Activated CD4-positive, alpha-beta T cell treated with anti-CD3 and anti-CD28 coated beads, Interleukin-2, amount 10 ng/mL, durations not matched to agents 7 days and 5 days (primary cell): ENCODE data around the gene ERC2. TPM values are rescaled to one million over a fixed set of nuclear protein-coding genes. Genes with fewer than 3 reads are reported as not detected.

Experiments
- CTCF ChIA-PET: fragments of 350-600 bp; sonication (Branson Sonifier 250); formaldehyde crosslinking; loops from one replicate; lab custom pipeline; 2021; ENCODE audit warnings: antibody characterized with exemption; lab: Charles Lee
- POLR2A ChIA-PET: fragments of 350-600 bp; sonication (Branson Sonifier 250); formaldehyde crosslinking; loops from one replicate; lab custom pipeline; 2021; ENCODE audit warnings: antibody characterized with exemption; lab: Charles Lee
- DNase-seq: peaks from one replicate; pipeline ENCODE4 v3.0.0-alpha.2; 2020
- H3K27ac Mint-ChIP-seq: one replicate; pipeline ENCODE4 v1.8.0; 2021; ENCODE audit warnings: mild to moderate bottlenecking, moderate library complexity, mixed read lengths
- H3K27me3 Mint-ChIP-seq: one replicate; pipeline ENCODE4 v1.8.0; 2021; ENCODE audit warnings: mixed read lengths
- H3K36me3 Mint-ChIP-seq: one replicate; pipeline ENCODE4 v1.8.0; 2021; ENCODE audit warnings: low read depth, mixed read lengths
- H3K4me1 Mint-ChIP-seq: one replicate; pipeline ENCODE4 v1.8.0; 2021; ENCODE audit warnings: mixed read lengths
- H3K4me3 Mint-ChIP-seq: one replicate; pipeline ENCODE4 v1.8.0; 2021; ENCODE audit warnings: mild to moderate bottlenecking, moderate library complexity, mixed read lengths
- H3K9me3 Mint-ChIP-seq: one replicate; pipeline ENCODE4 v1.8.0; 2021; ENCODE audit warnings: mixed read lengths
- total RNA-seq, 2 experiments: library from RNA; stranded (reverse); gene quantifications; one replicate each; pipeline ENCODE4 v1.2.3, GENCODE V29; 2021

Gene ERC2
- total RNA-seq, 2 experiments from 2014 or later, result not detected

DNA sequence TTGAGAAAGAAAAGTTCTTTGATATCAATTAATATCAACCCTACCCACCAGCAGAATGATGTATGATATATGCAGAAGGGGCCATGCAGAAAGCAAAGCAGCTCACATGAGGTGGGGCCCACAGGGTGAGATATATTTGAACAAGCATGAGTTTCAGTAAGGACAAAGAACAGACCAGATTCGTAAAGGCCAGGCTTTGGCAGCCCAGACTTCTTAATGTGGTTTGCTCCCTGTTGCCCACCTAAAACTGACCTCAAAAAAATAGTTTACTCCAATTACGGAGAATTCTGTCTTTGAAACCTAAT is 725.5 kb downstream of the ERC2 start:
- CTCF ChIA-PET, result no interaction called here
- POLR2A ChIA-PET, result no interaction called here
- H3K9me3 Mint-ChIP-seq, result no peaks in the 10 kb centered on the region
- H3K4me1 Mint-ChIP-seq, result no peaks in the 10 kb centered on the region
- no peaks in the 10 kb centered on the region for H3K36me3 Mint-ChIP-seq
- no peak for DNase-seq
- H3K27ac Mint-ChIP-seq, result no peak overlapping the region
- peaks cover 2% of the 10 kb centered on the region for H3K27me3 Mint-ChIP-seq
- H3K4me3 Mint-ChIP-seq, result no peak overlapping the region

DNA sequence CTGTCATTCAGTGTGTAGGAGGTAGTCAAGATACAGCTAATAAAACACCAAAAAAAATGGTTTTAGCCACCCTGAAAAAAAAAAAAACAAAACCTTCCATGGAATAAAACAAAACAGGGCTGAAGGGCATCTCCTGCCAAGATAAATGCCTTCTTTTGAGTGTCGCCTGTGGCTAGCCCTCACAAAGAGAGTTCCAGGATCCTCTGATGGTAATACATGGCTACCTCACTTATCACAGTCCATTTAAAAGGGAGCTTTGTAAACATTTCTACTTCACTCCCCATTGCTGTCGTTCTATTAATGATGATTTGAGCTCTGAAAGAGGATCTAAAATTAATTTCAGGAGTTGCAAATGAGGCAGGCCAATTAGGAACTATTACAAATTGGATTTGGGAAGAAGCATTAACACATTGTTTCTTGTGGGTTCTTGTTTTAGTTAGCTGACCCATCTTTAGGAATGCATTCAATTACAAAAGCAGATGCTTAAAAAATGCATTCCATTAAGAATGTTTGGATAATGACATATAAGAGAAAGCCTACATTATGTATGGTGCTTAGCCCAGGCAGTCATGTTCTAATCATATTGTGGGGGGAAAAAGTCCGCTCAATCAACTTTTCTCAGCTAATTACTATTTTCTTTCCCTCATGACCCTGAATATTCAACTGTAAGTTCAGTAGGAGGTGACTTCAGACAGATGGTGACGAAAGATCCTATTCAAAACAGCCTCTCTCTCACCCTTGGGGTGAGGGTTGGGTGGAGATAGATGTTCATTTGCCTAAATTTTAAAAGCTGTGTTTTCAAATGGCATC is 726.0 kb downstream of the ERC2 start:
- no peak for DNase-seq
- no peaks in the 10 kb centered on the region for H3K9me3 Mint-ChIP-seq
- CTCF ChIA-PET, result no interaction called here
- H3K27ac Mint-ChIP-seq, result no peak overlapping the region
- H3K4me1 Mint-ChIP-seq, result no peaks in the 10 kb centered on the region
- POLR2A ChIA-PET, result no interaction called here
- H3K36me3 Mint-ChIP-seq, result no peaks in the 10 kb centered on the region
- H3K27me3 Mint-ChIP-seq, result peaks cover 2% of the 10 kb centered on the region
- no peak overlapping the region for H3K4me3 Mint-ChIP-seq

DNA sequence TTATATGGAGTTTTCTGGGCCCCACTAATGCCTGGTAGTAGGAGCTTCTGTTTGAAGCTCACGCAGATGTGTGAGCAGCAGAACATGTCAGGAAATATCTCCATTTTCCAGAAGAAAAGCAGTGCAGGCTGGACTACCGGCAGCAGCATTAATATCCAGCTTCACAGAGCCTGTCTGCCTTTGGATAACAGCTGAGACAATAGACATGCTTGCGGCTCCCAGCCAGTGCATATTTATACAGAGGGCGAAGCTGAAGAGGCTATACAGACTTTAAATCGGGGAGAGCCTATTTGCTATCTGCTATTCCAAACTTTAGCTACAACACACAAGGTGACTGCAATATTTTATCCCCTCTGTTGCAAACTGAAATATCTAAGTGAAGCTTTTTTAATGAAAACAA is 731.1 kb downstream of the ERC2 start:
- H3K4me1 Mint-ChIP-seq, result no peaks in the 10 kb centered on the region
- no peaks in the 10 kb centered on the region for H3K36me3 Mint-ChIP-seq
- peaks cover 2% of the 10 kb centered on the region for H3K27me3 Mint-ChIP-seq
- ChIA-PET POLR2A (no interaction called here), CTCF (no interaction called here)
- H3K9me3 Mint-ChIP-seq, result no peaks in the 10 kb centered on the region
- no peak overlapping the region for H3K27ac Mint-ChIP-seq
- DNase-seq, result no peak
- no peak overlapping the region for H3K4me3 Mint-ChIP-seq

DNA sequence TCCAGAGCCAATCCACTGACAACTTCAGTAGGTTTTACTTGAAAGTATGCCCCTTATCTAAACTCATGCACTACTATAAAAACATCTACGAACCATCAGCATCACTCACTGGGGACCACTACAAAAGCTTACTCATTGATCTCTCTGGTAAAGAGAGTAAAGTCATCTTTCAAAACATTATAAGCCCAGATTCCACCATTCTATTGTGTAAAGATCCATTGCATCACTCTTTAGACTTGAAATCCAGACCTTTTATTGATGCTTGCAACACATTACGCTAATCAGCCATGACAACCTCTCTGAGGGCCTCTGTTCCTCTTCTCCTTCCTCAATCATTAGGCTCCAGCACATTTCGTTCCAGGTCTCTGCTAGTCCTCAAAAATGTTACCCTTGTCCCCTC is 732.3 kb downstream of the ERC2 start:
- ChIA-PET CTCF (no interaction called here), POLR2A (no interaction called here)
- Mint-ChIP-seq H3K27ac (no peak overlapping the region), H3K36me3 (no peaks in the 10 kb centered on the region), H3K9me3 (no peaks in the 10 kb centered on the region), H3K27me3 (peaks cover under 1% of the 10 kb centered on the region), H3K4me1 (no peaks in the 10 kb centered on the region), H3K4me3 (no peak overlapping the region)
- DNase-seq, result no peak

DNA sequence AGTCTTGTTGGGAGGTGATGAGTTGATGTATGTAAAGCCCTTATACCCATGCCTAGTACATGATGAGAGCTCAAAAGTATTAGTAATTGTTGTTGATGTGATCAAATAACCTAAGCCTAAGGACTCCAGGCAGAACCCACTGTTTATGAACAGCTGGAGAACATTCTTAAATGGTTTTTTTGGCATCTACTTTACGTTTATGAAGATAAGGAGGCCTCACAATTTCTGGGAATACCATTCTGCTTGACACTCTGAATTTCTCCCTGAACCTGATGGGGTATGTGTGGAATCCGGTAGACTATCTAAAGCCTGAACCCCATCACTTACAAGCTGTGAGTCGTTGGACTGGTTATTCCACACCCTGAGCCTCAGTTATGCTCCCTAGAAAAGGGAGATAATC is 736.5 kb downstream of the ERC2 start:
- H3K27me3 Mint-ChIP-seq, result no peaks in the 10 kb centered on the region
- H3K4me3 Mint-ChIP-seq, result no peak overlapping the region
- no peaks in the 10 kb centered on the region for H3K9me3 Mint-ChIP-seq
- no peaks in the 10 kb centered on the region for H3K36me3 Mint-ChIP-seq
- CTCF ChIA-PET, result no interaction called here
- no peak overlapping the region for H3K27ac Mint-ChIP-seq
- POLR2A ChIA-PET, result no interaction called here
- no peak for DNase-seq
- H3K4me1 Mint-ChIP-seq, result no peaks in the 10 kb centered on the region

DNA sequence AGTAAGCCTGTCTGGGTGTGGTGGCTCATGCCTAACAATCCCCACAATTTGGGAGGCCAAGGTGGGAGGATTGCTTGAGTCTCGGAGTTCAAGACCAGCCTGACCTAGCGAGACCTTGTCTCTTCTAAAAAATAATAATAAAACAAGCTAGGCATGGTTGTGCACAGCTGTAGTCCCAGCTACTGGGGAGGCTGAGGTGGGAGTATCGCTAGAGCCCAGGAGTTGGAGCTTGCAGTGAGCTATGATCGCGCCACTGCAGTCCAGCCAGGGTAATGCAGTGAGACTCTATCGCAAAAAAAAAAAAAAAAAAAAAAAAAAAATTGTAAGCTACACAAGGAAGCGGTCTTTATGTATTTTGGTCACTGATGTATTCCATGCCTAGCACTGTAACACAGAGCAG is 738.7 kb downstream of the ERC2 start:
- ChIA-PET CTCF (no interaction called here), POLR2A (no interaction called here)
- no peaks in the 10 kb centered on the region for H3K9me3 Mint-ChIP-seq

DNA sequence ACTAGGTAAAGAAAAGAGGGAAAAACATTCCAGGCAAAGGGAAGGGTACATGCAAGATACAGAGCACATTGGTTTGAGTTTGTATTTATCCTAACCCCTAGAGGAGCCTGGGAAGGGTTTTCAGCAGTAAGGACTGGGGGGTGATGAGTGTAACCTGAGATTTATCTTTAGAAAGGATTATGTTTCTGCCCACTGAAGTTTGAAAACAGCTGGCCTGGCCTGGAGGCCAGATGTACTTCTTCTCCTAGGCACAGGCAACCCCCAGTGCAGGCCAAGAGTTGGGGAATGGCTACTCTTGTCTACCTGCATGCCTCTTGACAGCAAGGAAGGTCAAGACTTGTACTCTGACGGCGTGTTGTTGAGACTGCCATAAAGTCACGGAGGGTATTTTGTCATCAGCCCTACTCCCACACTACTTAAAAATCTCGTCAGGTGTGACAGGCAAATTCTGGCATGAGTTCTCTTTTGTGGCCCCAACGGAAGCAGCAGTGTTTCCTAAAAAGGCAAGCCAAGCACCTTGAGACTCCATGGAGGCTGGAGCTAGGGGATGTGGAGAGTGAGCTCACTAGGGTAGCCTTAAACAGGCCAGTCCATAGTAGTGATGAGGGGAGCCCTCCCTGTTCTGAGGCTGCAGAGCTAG is 739.7 kb downstream of the ERC2 start:
- ChIA-PET CTCF (no interaction called here), POLR2A (interaction anchor here (0.6 kb wide), 1 partner anchor 16 kb away, joined by 3 read pairs; no protein-coding TSS in a partner anchor)
- Mint-ChIP-seq H3K27me3 (peaks cover 7% of the 10 kb centered on the region), H3K27ac (no peak overlapping the region), H3K4me3 (no peak overlapping the region), H3K4me1 (no peaks in the 10 kb centered on the region), H3K9me3 (no peaks in the 10 kb centered on the region), H3K36me3 (no peaks in the 10 kb centered on the region)
- no peak for DNase-seq

More for the DNA sequence above, 738.7 kb downstream of the ERC2 start:
- no peak for DNase-seq
- H3K4me1 Mint-ChIP-seq, result no peaks in the 10 kb centered on the region
- H3K27me3 Mint-ChIP-seq, result peaks cover 4% of the 10 kb centered on the region
- no peak overlapping the region for H3K27ac Mint-ChIP-seq
- H3K4me3 Mint-ChIP-seq, result no peak overlapping the region
- H3K36me3 Mint-ChIP-seq, result no peaks in the 10 kb centered on the region

DNA sequence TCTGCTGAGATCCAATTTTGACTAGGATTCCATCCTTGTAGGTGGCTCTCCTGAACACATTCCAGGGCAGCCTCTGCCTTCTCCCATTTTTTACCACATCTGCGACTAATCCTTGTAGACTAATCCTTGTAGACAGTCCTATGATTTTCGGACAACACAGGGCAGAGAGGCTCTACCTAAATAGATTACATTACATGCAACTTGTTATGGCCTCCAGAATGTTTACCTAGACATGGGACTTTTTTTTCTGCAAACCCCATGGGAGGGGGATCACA is 741.8 kb downstream of the ERC2 start:
- peaks cover 9% of the 10 kb centered on the region for H3K27me3 Mint-ChIP-seq
- no peak overlapping the region for H3K4me3 Mint-ChIP-seq
- no peak overlapping the region for H3K27ac Mint-ChIP-seq
- H3K4me1 Mint-ChIP-seq, result no peaks in the 10 kb centered on the region
- no peak for DNase-seq
- CTCF ChIA-PET, result no interaction called here
- H3K9me3 Mint-ChIP-seq, result no peaks in the 10 kb centered on the region
- POLR2A ChIA-PET, result no interaction called here
- H3K36me3 Mint-ChIP-seq, result no peaks in the 10 kb centered on the region

DNA sequence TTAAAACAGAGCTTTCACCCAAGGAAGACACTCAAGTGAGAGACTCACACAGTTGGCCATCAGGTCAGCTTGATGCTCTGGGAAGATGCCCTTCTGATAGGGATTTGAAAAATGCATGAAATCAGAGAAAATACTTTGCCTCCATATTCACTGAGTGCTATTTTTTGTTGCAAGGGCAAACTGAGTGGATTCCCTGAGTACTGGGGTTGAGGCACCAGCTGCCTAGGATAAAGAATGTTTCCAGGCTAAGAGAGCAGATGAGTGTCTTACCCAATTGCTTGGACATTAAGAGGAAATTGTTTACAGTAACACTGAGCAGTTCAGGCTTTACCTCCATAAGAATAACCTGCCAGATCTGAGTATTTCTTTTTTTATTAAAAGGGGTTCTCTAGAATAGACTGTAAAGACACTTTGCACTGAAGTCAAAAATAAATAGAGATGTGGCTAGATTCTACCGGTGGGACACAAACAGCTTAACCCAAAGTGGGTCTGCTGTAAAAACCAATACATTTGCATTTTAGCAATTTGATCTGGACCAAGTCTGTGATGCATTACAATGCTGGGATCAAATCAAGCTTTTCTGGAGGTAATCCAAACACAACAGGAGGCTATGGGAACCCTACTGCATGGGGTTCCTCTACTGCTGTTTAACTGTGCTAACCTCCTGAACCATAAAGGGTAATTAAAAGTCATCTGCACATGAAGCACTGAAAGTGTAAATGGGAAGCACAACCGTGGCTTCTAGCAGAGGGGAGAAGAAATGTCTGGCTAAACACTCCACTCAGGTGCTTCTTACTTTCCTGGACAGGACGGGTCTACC is 742.4 kb downstream of the ERC2 start:
- Mint-ChIP-seq H3K9me3 (no peaks in the 10 kb centered on the region), H3K27ac (no peak overlapping the region), H3K27me3 (peaks cover 9% of the 10 kb centered on the region), H3K4me3 (no peak overlapping the region), H3K4me1 (no peaks in the 10 kb centered on the region), H3K36me3 (no peaks in the 10 kb centered on the region)
- no peak for DNase-seq
- ChIA-PET CTCF (no interaction called here), POLR2A (no interaction called here)

DNA sequence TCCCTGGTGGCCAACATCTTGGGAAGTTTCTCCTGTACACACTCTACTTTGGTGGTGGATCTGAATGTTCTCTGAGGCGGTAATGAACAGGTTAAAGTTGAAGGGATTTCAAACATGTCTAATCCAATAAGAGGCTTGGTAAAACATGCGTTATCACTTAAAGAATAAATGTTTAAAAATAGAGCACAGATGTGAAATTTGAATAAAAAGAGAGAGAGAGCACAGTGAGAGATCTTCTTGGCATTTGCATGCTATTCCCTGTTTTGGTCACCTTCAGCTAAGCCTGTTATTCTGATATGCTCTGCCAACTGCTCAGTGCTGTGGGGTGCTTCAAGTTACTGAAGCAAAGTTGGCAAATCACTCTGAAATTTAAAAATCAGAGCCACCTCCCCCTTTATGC is 743.4 kb downstream of the ERC2 start:
- Mint-ChIP-seq H3K27ac (no peak overlapping the region), H3K27me3 (peaks cover 9% of the 10 kb centered on the region), H3K4me1 (no peaks in the 10 kb centered on the region), H3K9me3 (no peaks in the 10 kb centered on the region), H3K36me3 (no peaks in the 10 kb centered on the region), H3K4me3 (no peak overlapping the region)
- CTCF ChIA-PET, result no interaction called here
- POLR2A ChIA-PET, result no interaction called here
- no peak for DNase-seq

DNA sequence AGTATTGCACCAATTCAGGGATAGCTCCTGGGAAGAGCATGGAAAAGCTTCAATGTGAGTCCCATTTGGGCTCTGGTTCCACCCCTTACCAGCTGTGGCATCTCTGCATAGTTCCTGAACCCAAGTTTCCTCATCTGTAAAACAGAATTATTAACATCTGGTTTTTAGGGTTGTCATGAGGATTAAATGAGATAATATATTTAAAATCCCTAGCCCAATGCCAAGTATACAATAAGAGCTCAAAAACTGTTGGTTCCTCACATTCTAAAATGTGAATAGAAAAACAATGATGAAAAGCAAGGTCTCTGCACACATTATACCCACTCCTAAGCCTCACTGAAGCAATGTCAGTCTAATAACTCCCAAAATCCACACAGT is 743.9 kb downstream of the ERC2 start:
- H3K9me3 Mint-ChIP-seq, result no peaks in the 10 kb centered on the region
- H3K4me1 Mint-ChIP-seq, result no peaks in the 10 kb centered on the region
- POLR2A ChIA-PET, result no interaction called here
- H3K27ac Mint-ChIP-seq, result no peak overlapping the region
- DNase-seq, result no peak
- H3K4me3 Mint-ChIP-seq, result no peak overlapping the region
- H3K27me3 Mint-ChIP-seq, result peaks cover 9% of the 10 kb centered on the region
- CTCF ChIA-PET, result no interaction called here
- H3K36me3 Mint-ChIP-seq, result no peaks in the 10 kb centered on the region

DNA sequence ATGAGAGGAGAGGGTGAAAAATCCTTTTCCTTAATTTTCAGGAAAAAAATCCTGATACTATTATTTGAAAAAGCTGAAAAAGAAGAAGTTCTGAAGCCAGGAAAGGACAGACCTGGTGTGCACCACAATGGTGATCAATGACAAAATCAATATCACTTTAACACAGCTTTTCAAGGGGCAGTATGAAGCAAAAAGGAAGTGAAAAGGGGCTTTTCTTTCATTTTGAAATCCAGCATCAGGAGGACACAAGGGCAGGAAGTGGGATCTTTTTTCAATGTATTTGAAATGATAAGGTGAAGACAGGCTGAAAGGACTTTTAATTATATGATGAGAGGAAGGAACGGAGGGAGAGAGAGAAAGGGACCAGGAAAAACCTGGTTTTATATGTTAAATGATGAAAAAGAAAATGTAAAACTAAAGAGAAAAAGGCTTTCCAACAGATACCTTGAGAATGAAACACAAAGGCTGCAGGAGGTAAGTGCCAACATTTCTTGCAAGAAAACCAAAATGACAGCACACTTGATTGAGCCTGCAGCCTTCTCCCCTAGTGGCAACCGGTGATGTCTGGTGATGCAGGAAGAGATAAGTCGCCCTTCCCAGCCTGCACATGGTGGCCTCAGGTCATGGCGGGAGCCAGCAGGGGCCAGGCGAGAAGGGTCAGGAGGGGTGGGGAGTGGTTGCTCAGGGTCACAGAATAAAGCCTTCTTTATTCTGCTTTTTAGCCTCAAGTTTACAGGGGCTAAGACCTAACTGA is 744.4 kb downstream of the ERC2 start:
- Mint-ChIP-seq H3K27me3 (peaks cover 9% of the 10 kb centered on the region), H3K36me3 (no peaks in the 10 kb centered on the region), H3K9me3 (no peaks in the 10 kb centered on the region), H3K27ac (no peak overlapping the region), H3K4me1 (no peaks in the 10 kb centered on the region), H3K4me3 (no peak overlapping the region)
- CTCF ChIA-PET, result no interaction called here
- DNase-seq, result no peak
- POLR2A ChIA-PET, result no interaction called here
